Skeletal muscle tissue (tissue), 4 donors: Measurements from ENCODE around the gene TTLL10. TPM values are rescaled to one million over a fixed set of nuclear protein-coding genes. Genes with fewer than 3 reads are reported as not detected.

ENCODE experiments used
- H3K27ac ChIP-seq: one replicate; pipeline ENCODE4 v1.7.0; 2013; ENCODE audit warnings: mild to moderate bottlenecking, low read depth, low read length, inconsistent platforms
- H3K27me3 ChIP-seq, 3 donors: one replicate each; pipeline ENCODE4 v1.7.0; 2013; ENCODE audit warnings: low read length in 3 of 3; ENCODE audit not compliant: control insufficient read depth in 3 of 3, insufficient read depth in 3 of 3
- H3K36me3 ChIP-seq, 3 donors: one replicate each; pipeline ENCODE4 v1.7.0; 2013; ENCODE audit warnings: low read length in 3 of 3; ENCODE audit not compliant: control insufficient read depth in 3 of 3, insufficient read depth in 3 of 3
- H3K4me1 ChIP-seq, 3 donors: one replicate each; pipeline ENCODE4 v1.7.0; 2013; ENCODE audit warnings: low read length in 3 of 3, mild to moderate bottlenecking in 3 of 3; ENCODE audit not compliant: control insufficient read depth in 3 of 3, insufficient read depth in 3 of 3
- H3K4me3 ChIP-seq, 3 donors: one replicate each; pipeline ENCODE4 v1.7.0; 2013; ENCODE audit warnings: low read length in 3 of 3
- H3K9ac ChIP-seq, 3 donors: one replicate each; pipeline ENCODE4 v1.7.0; 2013; ENCODE audit warnings: low read length in 3 of 3, mild to moderate bottlenecking in 3 of 3, moderate library complexity in 2 of 3, low read depth in 1 of 3
- H3K9me3 ChIP-seq, 3 donors: one replicate each; pipeline ENCODE4 v1.7.0; 2013; ENCODE audit warnings: low read length in 3 of 3; ENCODE audit not compliant: control insufficient read depth in 3 of 3
- total RNA-seq: library from RNA; depleted of rRNA; stranded (reverse); fragments of >200 nt; gene quantifications from one replicate; pipeline ENCODE4 v1.2.3, GENCODE V29; 2014
- donor health status: Osteomylitis.

The TTLL10 gene
- total RNA-seq, 1 donor from 2014 or later = not detected

GRCh38 chr1:1198423-1199140 is 24.9 kb downstream of the TTLL10 start:
- no peak overlapping the region for H3K9ac ChIP-seq
- H3K9me3 ChIP-seq = peaks cover 0 to 3% (median 0%) of the 10 kb centered on the region in 3 donors
- peaks cover 9 to 11% (median 9%) of the 10 kb centered on the region in 3 donors for H3K27me3 ChIP-seq

GRCh38 chr1:1199141-1199960 is 25.7 kb downstream of the TTLL10 start:
- H3K27ac ChIP-seq = no peak overlapping the region
- no peak overlapping the region for H3K9ac ChIP-seq
- H3K4me1 ChIP-seq = no peaks in the 10 kb centered on the region
- no peak overlapping the region for H3K4me3 ChIP-seq
- peaks cover 0 to 2% (median 0%) of the 10 kb centered on the region in 3 donors for H3K9me3 ChIP-seq
- H3K27me3 ChIP-seq = peaks cover 8 to 13% (median 11%) of the 10 kb centered on the region in 3 donors
- H3K36me3 ChIP-seq = no peaks in the 10 kb centered on the region

More at GRCh38 chr1:1198423-1199140, 24.9 kb downstream of the TTLL10 start:
- Histone ChIP-seq H3K36me3 (no peaks in the 10 kb centered on the region), H3K27ac (no peak overlapping the region), H3K4me1 (no peaks in the 10 kb centered on the region), H3K4me3 (no peak overlapping the region)

GRCh38 chr1:1199961-1200875 is 26.5 kb downstream of the TTLL10 start:
- no peaks in the 10 kb centered on the region for H3K9me3 ChIP-seq
- H3K4me1 ChIP-seq = no peaks in the 10 kb centered on the region
- no peak overlapping the region for H3K9ac ChIP-seq
- H3K36me3 ChIP-seq = no peaks in the 10 kb centered on the region
- H3K27me3 ChIP-seq = peaks cover 11 to 21% (median 13%) of the 10 kb centered on the region in 3 donors
- no peak overlapping the region for H3K4me3 ChIP-seq
- no peak overlapping the region for H3K27ac ChIP-seq

- H3K4me1 ChIP-seq = peaks cover 0 to 5% (median 4%) of the 10 kb centered on the region in 3 donors
- no peak overlapping the region for H3K4me3 ChIP-seq
- no peaks in the 10 kb centered on the region for H3K9me3 ChIP-seq
- peaks cover 16 to 29% (median 20%) of the 10 kb centered on the region in 3 donors for H3K27me3 ChIP-seq
- H3K36me3 ChIP-seq = no peaks in the 10 kb centered on the region
- H3K27ac ChIP-seq = no peak overlapping the region
- no peak overlapping the region for H3K9ac ChIP-seq
Observed at GRCh38 chr1:1200876-1201810, 27.5 kb downstream of the TTLL10 start.

- Histone ChIP-seq H3K4me3 (no peak overlapping the region), H3K4me1 (peaks cover 0 to 12% (median 12%) of the 10 kb centered on the region in 3 donors), H3K9me3 (no peaks in the 10 kb centered on the region), H3K27ac (no peak overlapping the region), H3K27me3 (peaks cover 33 to 47% (median 34%) of the 10 kb centered on the region in 3 donors), H3K9ac (no peak overlapping the region), H3K36me3 (no peaks in the 10 kb centered on the region)
Observed at GRCh38 chr1:1202831-1203560, 29.3 kb downstream of the TTLL10 start.

GRCh38 chr1:1203561-1204424 is 30.1 kb downstream of the TTLL10 start:
- H3K9ac ChIP-seq = no peak overlapping the region
- no peak overlapping the region for H3K27ac ChIP-seq
- peaks cover 4 to 18% (median 16%) of the 10 kb centered on the region in 3 donors for H3K4me1 ChIP-seq
- H3K36me3 ChIP-seq = no peaks in the 10 kb centered on the region
- no peaks in the 10 kb centered on the region for H3K9me3 ChIP-seq
- H3K27me3 ChIP-seq = peaks cover 36 to 51% (median 38%) of the 10 kb centered on the region in 3 donors
- no peak overlapping the region for H3K4me3 ChIP-seq

GRCh38 chr1:1204425-1204920 is 30.8 kb downstream of the TTLL10 start:
- Histone ChIP-seq H3K4me3 (no peak overlapping the region), H3K9me3 (no peaks in the 10 kb centered on the region), H3K27ac (no peak overlapping the region), H3K36me3 (no peaks in the 10 kb centered on the region), H3K27me3 (peaks cover 35 to 47% (median 36%) of the 10 kb centered on the region in 3 donors), H3K4me1 (peaks cover 4 to 18% (median 16%) of the 10 kb centered on the region in 3 donors), H3K9ac (no peak overlapping the region)
